C4-2B (cell line): Measurements from ENCODE around the gene TOP3B.

Source experiments
- ZFX ChIP-seq: fragments of 450-650 bp; IDR thresholded peaks from 2 replicates; pipeline ENCODE4 v1.6.1; 2017
- TF ChIP-seq, protein P1 (sequence below): fragments of 450-650 bp; conservative IDR thresholded peaks from 2 replicates; pipeline ENCODE4 v1.5.1; 2017; ENCODE audit warnings: mild to moderate bottlenecking

GRCh38 chr22:21991304-21991596, 8.7 kb upstream of the TOP3B start:
- TF ChIP-seq, protein P1, sequence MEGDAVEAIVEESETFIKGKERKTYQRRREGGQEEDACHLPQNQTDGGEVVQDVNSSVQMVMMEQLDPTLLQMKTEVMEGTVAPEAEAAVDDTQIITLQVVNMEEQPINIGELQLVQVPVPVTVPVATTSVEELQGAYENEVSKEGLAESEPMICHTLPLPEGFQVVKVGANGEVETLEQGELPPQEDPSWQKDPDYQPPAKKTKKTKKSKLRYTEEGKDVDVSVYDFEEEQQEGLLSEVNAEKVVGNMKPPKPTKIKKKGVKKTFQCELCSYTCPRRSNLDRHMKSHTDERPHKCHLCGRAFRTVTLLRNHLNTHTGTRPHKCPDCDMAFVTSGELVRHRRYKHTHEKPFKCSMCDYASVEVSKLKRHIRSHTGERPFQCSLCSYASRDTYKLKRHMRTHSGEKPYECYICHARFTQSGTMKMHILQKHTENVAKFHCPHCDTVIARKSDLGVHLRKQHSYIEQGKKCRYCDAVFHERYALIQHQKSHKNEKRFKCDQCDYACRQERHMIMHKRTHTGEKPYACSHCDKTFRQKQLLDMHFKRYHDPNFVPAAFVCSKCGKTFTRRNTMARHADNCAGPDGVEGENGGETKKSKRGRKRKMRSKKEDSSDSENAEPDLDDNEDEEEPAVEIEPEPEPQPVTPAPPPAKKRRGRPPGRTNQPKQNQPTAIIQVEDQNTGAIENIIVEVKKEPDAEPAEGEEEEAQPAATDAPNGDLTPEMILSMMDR, result no peak
- no peak for TF ChIP-seq ZFX
